ENCODE results near the gene CDC42SE2. TPM values are rescaled to one million over a fixed set of nuclear protein-coding genes. Genes with fewer than 3 reads are reported as not detected.

The CDC42SE2 gene
- total and polyA plus RNA-seq, 2 experiments from 2014 or later, result 24.2 to 36.2 TPM

- TF ChIP-seq EZH2 (IDR thresholded peaks at IDR 0.05; ENCODE audit: low read depth, unreplicated experiment), result no peak
- no peak for TF ChIP-seq CREB1 (CRISPR knock-in tag; IDR thresholded peaks at IDR 0.05; ENCODE audit: low read depth)
- TF ChIP-seq REST (IDR thresholded peaks at IDR 0.05; ENCODE audit: unreplicated experiment), result no peak
- no peak for TF ChIP-seq JUNB (IDR thresholded peaks at IDR 0.05; ENCODE audit: unreplicated experiment)
- TF ChIP-seq ETS1 (IDR thresholded peaks at IDR 0.05), result no peak
- TF ChIP-seq ZNF331 (CRISPR knock-in tag; IDR thresholded peaks at IDR 0.05; ENCODE audit: low read depth), result no peak
Observed at GRCh38 chr5:131305138-131305689, 41.4 kb downstream of the CDC42SE2 start (continued).

GRCh38 chr5:131305906-131306305, 42.1 kb downstream of the CDC42SE2 start:
- Histone ChIP-seq H3K36me3 (ENCODE audit: insufficient read depth) (no peaks in the 10 kb centered on the region), H3K4me2 (no peak overlapping the region), H3K27me3 (ENCODE audit: insufficient read depth) (no peaks in the 10 kb centered on the region), H3K9me2 (ENCODE audit: insufficient read depth) (no peaks in the 10 kb centered on the region), H3K4me3 (no peak overlapping the region), H3K27ac (ENCODE audit: low read depth) (no peak overlapping the region), H2AFZ (no peak overlapping the region), H3K4me1 (ENCODE audit: insufficient read depth) (no peaks in the 10 kb centered on the region), H4K20me1 (replicated peaks; ENCODE audit: insufficient read depth) (no peaks in the 10 kb centered on the region), H3F3A (replicated peaks; ENCODE audit: low read depth) (no peaks in the 10 kb centered on the region), H3K79me2 (replicated peaks; ENCODE audit: insufficient read depth) (peaks cover 74% of the 10 kb centered on the region)
- Mint-ChIP-seq H3K9me3 (peaks cover 4% of the 10 kb centered on the region; the same call in 2 of the 3 replicates), H3K4me1 (no peaks in the 10 kb centered on the region), H3K27me3 (ENCODE audit: insufficient read depth, low read depth, poor library complexity) (no peaks in the 10 kb centered on the region), H3K4me3 (no peak overlapping the region), H3K36me3 (ENCODE audit: low read depth) (peaks cover 6% of the 10 kb centered on the region; the same call in 2 of the 3 replicates), H3K27ac (no peak overlapping the region)
- ATAC-seq, result no peak
- no peak for DNase-seq (ENCODE audit: low spot score)
- TF ChIP-seq REST (IDR thresholded peaks at IDR 0.05; ENCODE audit: unreplicated experiment), result no peak
- TF ChIP-seq EZH2 (IDR thresholded peaks at IDR 0.05; ENCODE audit: low read depth, unreplicated experiment), result no peak
- no peak for TF ChIP-seq STAT1 (IDR thresholded peaks at IDR 0.05; ENCODE audit: unreplicated experiment)
- no peak for TF ChIP-seq ZNF331 (CRISPR knock-in tag; IDR thresholded peaks at IDR 0.05; ENCODE audit: low read depth)
- no peak for TF ChIP-seq ZNF114 (CRISPR knock-in tag; IDR thresholded peaks at IDR 0.05)
- TF ChIP-seq POLR2AphosphoS5 (IDR thresholded peaks at IDR 0.05; ENCODE audit: low read depth), result no peak
- TF ChIP-seq NANOG (IDR thresholded peaks at IDR 0.05; ENCODE audit: borderline replicate concordance), result no peak
- TF ChIP-seq EZH2phosphoT487 (IDR thresholded peaks at IDR 0.05; ENCODE audit: unreplicated experiment), result no peak
- TF ChIP-seq JUNB (IDR thresholded peaks at IDR 0.05; ENCODE audit: unreplicated experiment), result no peak
